Fibroblast of skin of right quadriceps (primary cell): ENCODE data around the gene MYBPHL.
"Not testable (repeated sequence)": the region's sequence is repeated elsewhere in the genome, so short reads cannot be mapped to it uniquely, and the experiment has no call there.

Source experiments
- DNase-seq: peaks from one replicate; pipeline ENCODE4 v3.0.0-alpha.2; 2013

MYBPHL gene

GRCh38 chr1:109305991-109306390 is 820 bp downstream of the MYBPHL start:
- not testable (repeated sequence) for DNase-seq

DNA sequence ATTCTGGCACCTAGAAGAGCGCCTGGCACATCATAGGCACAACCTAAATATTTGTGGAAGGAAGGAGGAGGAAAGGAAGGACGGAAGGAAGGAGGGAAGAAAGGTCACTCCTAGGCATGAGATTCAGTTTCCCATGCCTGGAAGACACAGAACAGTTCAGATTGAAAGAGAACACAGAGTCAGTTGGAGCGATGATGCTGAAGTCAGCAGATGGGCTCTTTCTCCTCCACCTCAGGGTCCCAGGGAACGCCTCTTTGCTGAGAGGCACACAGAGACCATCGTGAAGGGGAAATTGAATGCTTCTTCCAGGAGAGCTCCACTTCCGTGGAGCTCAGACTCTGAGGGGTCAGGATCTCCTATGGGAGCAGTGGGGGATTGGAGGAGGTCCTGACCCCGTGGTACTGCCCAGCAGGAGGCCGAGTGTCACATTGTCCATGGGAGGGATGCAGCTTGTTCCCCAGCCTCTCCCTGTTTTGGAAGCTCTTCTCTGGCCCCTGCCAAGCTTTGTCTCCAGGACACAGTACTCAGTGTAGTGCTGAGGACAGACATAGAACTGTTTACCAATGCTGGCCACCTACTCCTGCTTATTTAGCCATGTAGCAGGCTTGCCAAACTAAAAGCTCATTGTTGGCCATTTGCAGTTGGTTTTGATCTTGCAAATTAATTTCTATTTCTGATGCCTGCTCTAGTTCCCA is 2.4 kb downstream of the MYBPHL start:
- no peak for DNase-seq

- DNase-seq = no peak
Observed at GRCh38 chr1:109301874-109302273, 4.9 kb downstream of the MYBPHL start.

DNA sequence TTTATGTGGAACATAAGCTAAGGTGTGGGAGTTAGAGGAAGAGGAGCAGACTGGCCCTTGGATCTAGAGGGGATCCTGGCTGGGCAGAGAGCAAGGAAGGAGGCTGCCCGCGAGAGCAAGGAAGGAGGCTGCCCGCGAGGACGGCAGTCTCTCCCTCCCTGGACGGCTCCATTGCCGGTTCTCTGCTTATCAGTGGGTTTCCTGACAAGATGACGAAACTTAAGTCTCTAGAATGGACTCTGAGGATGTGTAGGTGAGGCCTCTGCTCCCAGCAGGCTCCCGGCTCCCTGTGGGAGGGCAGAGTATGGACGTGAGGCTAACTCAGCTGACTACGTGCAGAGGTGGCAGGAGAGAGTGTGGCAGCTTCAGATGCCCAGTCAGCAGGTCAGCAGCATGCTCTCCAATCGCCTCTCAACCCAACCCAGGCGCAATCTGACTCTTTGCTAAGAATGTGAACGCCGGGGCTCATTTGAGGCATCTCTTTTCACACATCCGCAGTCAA is 6.1 kb downstream of the MYBPHL start:
- no peak for DNase-seq

DNA sequence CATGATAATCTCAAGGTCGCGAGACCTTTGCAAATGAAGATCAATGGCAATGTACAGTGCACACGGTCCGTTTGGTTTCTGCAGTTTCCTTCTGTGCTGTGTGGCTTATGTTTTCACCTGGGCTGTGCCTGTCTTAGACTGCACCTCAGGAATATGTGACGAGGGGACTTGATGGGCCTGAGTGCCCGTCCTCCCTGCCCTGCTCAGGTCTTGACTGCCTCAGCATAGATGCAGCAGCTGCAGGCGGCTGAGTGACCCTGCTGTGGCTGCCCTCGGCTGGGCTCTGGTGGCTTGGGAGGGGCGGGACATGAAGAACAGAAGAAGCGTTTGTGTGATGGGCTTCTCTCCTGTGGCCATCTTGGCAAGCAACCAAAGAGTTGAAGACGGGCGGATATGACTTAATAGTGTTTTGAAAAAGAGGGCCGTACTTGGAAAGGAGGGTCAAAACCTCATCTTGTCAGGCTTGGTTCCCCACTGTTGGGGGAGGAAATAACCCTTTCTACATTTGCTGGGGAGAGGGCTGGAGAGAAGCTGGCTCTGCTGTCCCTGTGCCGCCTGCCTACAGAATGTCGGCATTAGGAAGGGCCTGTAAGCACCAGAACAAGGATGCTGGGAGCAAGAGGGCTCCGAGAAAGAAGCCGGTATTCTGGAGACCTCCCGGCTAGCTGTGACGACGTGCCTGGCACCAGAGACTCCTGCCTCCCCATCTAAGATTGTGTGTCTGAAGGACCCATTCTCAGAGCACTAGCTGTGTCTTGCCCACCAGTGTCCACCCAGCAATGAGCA is 7.1 kb downstream of the MYBPHL start:
- peak; percentile 45 for DNase-seq

- peak; percentile 94 for DNase-seq
Observed at GRCh38 chr1:109298666-109299557, 7.9 kb downstream of the MYBPHL start.

- DNase-seq = no peak
Observed at GRCh38 chr1:109296782-109297181, 10.0 kb downstream of the MYBPHL start.

- no peak for DNase-seq
Observed at GRCh38 chr1:109295712-109296415, 10.9 kb downstream of the MYBPHL start.

DNA sequence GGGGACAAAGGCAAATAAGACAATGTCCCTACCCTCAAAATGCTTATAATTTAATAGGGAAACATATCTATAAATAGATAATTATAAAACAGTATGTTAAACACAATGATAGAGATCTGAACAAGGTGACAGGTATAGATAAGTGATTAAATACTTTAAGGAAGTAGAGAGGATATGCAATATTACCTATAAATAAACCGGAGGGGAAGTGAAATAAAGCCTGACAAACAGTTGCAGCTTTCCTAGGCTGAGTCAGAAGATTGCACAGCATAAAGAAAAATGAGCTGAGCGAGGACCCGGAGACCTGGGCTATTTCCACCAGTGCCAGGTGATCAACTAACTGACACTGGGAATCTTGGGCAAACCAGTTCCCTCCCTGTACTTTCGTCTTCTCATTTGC is 12.3 kb downstream of the MYBPHL start:
- DNase-seq = no peak

DNA sequence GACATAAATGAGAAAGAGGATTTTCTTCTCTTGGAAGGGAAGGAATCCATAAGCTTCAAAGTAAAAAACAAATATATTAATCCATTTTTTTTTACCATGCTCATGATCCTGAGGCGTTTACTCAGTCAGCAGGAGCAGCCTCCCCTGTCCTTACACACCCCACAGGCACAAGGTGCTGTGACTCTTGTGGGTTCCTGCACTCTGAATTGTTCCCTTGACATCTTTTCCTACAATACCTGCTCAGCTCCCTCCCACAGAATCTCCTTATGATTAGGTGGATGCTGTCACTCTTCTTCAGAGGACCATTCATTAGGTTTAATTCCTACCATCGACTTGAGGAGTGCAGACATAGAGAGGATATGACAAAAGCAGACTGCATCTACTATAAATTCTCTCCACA is 13.8 kb downstream of the MYBPHL start:
- no peak for DNase-seq

- DNase-seq = no peak
Observed at GRCh38 chr1:109292364-109292763, 14.4 kb downstream of the MYBPHL start.

- DNase-seq = no peak
Observed at GRCh38 chr1:109290998-109291397, 15.8 kb downstream of the MYBPHL start.

DNA sequence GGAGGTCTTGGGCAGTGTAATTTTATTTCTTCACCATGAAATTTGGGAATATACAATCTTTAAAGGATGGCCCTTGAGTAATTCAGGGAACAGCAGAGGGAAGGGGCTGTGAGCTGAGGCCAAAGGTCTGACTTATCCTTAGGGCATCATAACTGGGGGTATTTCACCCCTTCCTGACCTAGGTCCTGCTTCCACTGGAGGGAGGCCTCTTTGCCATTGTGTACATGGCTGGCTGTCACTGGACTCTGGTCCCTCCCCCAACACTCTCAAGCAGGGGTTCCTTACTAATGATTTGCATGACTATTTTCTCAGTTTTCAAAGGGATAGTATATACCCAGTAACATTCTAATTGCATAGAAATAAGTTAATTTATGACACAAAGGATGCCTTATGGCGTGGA is 16.7 kb downstream of the MYBPHL start:
- DNase-seq = no peak

DNA sequence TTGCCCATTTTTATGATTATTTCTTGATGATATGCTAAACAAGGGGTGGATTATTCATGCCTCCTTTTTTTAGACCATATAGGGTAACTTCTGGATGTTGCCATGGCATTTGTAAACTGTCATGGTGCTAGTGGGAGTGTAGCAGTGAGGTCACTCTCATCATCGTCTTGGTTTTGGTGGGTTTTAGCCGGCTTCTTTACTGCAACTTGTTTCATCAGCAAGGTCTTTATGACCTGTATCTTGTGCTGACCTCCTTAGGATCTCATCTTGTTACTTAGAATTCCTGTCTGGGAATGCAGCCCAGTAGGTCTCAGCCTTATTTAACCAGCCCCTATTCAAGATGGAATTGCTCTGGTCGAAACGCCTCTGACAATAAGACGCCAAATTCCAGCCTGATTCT is 20.0 kb downstream of the MYBPHL start:
- not testable (repeated sequence) for DNase-seq

GRCh38 chr1:109283748-109284600 is 22.8 kb downstream of the MYBPHL start:
- no peak for DNase-seq

- peak; percentile 97 for DNase-seq
Observed at GRCh38 chr1:109282952-109283747, 23.7 kb downstream of the MYBPHL start, which contains the start of gene PSRC1. TSS of gene PSRC1 (minus strand) at chr1:109283145.

DNA sequence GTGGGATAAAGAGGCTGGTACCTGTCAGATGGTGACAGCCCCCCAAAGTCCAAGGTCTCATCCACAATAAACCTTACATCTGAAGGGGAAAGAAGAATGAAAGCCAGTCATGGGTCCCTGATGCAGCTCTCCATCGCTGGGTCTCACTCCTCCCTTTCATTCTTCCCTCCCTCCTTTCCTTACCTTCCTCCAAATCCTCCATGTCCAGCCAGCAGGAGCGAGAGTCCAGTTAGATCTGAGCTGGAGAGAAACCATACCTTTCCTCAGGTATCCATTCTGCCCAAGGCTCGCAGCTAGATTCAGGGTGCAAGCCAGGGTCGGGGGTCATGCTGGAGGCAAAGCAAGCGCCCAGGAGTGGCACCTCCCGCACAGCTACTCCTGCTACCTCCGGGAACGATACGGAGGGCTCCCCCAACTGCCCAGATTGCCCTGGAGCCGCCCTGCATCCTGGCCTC is 24.3 kb downstream of the MYBPHL start:
- DNase-seq = no peak

DNA sequence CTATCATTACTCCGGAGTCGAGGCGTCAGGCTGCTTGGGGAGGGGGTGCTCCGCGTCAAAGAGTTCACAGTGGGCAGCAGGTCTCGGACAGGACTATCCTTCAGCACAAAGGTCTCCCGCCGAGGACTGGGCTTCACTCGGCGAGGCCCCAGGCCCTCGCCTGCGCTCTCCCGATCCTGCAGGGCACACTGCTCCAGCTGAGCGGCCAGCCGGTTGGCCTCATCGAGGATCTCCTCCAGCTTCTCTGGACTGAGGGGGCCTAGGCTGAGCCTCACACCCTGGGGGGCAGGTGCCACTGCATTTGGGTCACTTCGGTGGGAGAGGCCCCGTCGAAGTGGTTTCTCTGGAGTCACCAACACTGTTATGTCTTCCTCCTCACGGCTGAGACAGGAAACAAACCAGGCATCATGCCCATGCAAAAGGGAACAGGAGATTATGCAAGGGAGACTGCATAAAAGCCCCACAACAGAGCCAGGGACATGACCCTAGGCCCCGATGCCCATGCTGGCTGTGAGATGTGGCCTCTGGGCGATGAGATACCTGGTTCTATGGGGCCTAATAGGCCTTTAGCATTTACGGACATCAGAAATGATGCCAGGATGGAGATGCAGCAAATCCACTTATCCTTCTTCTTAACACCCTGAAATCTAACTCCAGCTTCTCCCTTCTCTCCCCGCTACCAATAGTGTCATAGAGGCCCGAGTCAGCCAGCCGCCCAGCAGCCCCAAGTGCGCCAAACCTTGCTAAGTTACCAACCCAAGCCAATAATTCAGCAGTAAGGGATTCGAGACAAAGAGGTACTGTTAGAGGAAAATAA is 24.9 kb downstream of the MYBPHL start:
- DNase-seq = no peak

DNA sequence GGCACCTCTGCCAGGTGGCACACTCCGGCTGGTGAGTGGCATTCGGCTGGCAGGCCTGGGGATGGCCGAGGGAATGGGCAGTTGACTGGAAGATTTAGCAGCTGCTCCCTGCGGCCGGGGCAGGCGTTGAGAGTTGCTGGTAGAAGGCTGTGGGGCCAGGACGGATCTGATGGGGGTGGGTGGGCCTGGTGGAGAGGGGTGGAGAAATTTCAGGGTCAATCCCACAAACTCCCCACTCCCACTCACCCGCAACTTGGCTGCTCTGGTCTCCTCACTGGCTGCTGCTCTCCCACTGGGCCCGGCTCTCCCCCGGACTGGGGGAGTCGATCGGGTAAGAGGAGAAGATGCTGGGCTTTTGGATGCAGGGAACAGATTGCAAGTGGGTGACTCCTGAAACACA is 25.9 kb downstream of the MYBPHL start:
- no peak for DNase-seq
